ENCODE results near the gene LPP. TPM values are rescaled to one million over a fixed set of nuclear protein-coding genes. Genes with fewer than 3 reads are reported as not detected.

Gene LPP
- total and polyA plus RNA-seq, 2 of the 13 experiments (the other 11 are each of a cell fraction or from before 2014, with no cell fraction given), result 19.2 to 29.9 TPM

- Histone ChIP-seq H3K4me3 (replicated peaks in 1 of 3; ENCODE audit: insufficient read depth in 1 of 3, low read depth in 2 of 3, low read length in 3 of 3) (no peak overlapping the region), H3K36me3 (replicated peaks in 1 of 2; ENCODE audit: control insufficient read depth in 1 of 2, insufficient read depth in 2 of 2, low read length in 2 of 2) (peaks cover 2 to 5% of the 10 kb centered on the region in 2 experiments; a peak in 2 of 5 replicates), H2AFZ (ENCODE audit: low read length) (no peak overlapping the region), H3K9ac (ENCODE audit: insufficient read depth, low read depth, low read length) (no peak overlapping the region), H3K27me3 (ENCODE audit: control insufficient read depth in 1 of 2, insufficient read depth in 2 of 2, low read length in 2 of 2) (no peaks in the 10 kb centered on the region), H3K27ac (ENCODE audit: extremely low read length, insufficient read depth, low read length) (no peak overlapping the region), H3K4me2 (ENCODE audit: low read depth, low read length) (no peak overlapping the region), H4K20me1 (ENCODE audit: insufficient read depth, low read length) (no peaks in the 10 kb centered on the region), H3K79me2 (ENCODE audit: insufficient read depth, low read length) (peaks cover 2% of the 10 kb centered on the region), H3K4me1 (ENCODE audit: insufficient read depth, low read length) (peaks cover 27% of the 10 kb centered on the region), H3K9me3 (ENCODE audit: low read length) (no peaks in the 10 kb centered on the region)
- TF ChIP-seq TBX2 (CRISPR knock-in tag; IDR thresholded peaks at IDR 0.05; ENCODE audit: borderline replicate concordance), result no peak
- TF ChIP-seq ZNF639 (CRISPR knock-in tag; conservative IDR thresholded peaks at IDR 0.05), result no peak
- no peak for TF ChIP-seq RBAK (CRISPR knock-in tag; IDR thresholded peaks at IDR 0.05)
- no peak for TF ChIP-seq ZNF543 (CRISPR knock-in tag; IDR thresholded peaks at IDR 0.05)
- TF ChIP-seq, protein P1, sequence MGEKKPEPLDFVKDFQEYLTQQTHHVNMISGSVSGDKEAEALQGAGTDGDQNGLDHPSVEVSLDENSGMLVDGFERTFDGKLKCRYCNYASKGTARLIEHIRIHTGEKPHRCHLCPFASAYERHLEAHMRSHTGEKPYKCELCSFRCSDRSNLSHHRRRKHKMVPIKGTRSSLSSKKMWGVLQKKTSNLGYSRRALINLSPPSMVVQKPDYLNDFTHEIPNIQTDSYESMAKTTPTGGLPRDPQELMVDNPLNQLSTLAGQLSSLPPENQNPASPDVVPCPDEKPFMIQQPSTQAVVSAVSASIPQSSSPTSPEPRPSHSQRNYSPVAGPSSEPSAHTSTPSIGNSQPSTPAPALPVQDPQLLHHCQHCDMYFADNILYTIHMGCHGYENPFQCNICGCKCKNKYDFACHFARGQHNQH (CRISPR knock-in tag; IDR thresholded peaks at IDR 0.05), result no peak
- TF ChIP-seq CENPT (CRISPR knock-in tag; IDR thresholded peaks at IDR 0.05; ENCODE audit: low read depth), result no peak
- 0 out of 2 replicates have a peak, but pooled peaks have one; percentile 40 for TF ChIP-seq DNMT3B (CRISPR knock-in tag; conservative IDR thresholded peaks at IDR 0.05)
- TF ChIP-seq, protein P2, sequence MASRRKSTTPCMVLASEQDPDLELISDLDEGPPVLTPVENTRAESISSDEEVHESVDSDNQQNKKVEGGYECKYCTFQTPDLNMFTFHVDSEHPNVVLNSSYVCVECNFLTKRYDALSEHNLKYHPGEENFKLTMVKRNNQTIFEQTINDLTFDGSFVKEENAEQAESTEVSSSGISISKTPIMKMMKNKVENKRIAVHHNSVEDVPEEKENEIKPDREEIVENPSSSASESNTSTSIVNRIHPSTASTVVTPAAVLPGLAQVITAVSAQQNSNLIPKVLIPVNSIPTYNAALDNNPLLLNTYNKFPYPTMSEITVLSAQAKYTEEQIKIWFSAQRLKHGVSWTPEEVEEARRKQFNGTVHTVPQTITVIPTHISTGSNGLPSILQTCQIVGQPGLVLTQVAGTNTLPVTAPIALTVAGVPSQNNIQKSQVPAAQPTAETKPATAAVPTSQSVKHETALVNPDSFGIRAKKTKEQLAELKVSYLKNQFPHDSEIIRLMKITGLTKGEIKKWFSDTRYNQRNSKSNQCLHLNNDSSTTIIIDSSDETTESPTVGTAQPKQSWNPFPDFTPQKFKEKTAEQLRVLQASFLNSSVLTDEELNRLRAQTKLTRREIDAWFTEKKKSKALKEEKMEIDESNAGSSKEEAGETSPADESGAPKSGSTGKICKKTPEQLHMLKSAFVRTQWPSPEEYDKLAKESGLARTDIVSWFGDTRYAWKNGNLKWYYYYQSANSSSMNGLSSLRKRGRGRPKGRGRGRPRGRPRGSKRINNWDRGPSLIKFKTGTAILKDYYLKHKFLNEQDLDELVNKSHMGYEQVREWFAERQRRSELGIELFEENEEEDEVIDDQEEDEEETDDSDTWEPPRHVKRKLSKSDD (CRISPR knock-in tag; IDR thresholded peaks at IDR 0.05; ENCODE audit: low read depth), result no peak
- intact Hi-C loops (cut with micrococcal nuclease; ENCODE audit: unreplicated experiment), result no loop called here
- DNase-seq (ENCODE audit: low spot score) (no peak), FAIRE-seq (no peak), ATAC-seq (peak; percentile 59; the same call in 2 of the 3 replicates)
- in situ Hi-C loops (cut with HindIII; ENCODE audit: extremely low pct_ligation_motif_present, low pct_unique_long_range_greater_than_20kb), result no loop called here
- BruUV-seq (replicated peaks), result no TSS peak
- 99% methylated on average over 7 of the region's 7 CpGs for WGBS (ENCODE audit: low lambda C conversion rate)
- ChIA-PET CTCF (ENCODE audit: low intra/inter-chr PET ratio, low total read pairs) (no interaction called here), POLR2A (no interaction called here)
Observed at GRCh38 chr3:188349351-188349901, 195.5 kb downstream of the LPP start.
